H1 (cell line): ENCODE data around the gene OPN5. TPM values are rescaled to one million over a fixed set of nuclear protein-coding genes. Genes with fewer than 3 reads are reported as not detected.

Source experiments
- CTCF ChIA-PET: fragments of 300-600 bp; sonication (Branson Sonifier 250); formaldehyde crosslinking; loops from one replicate; lab custom pipeline; 2021; ENCODE audit not compliant: partially characterized antibody; lab: Charles Lee
- POLR2A ChIA-PET: fragments of 300-600 bp; sonication (Branson Sonifier 250); formaldehyde crosslinking; loops from one replicate; lab custom pipeline; 2021; ENCODE audit warnings: inconsistent platforms; ENCODE audit not compliant: partially characterized antibody; lab: Charles Lee
- DNase-seq, 2 experiments: peaks; one replicate each; pipeline versions ENCODE4 v3.0.0 to v3.0.0-alpha.2; 2010 to 2022; ENCODE audit warnings: low spot score in 2 of 2, low read depth in 1 of 2, mixed read lengths in 1 of 2
- FAIRE-seq: peaks from 2 replicates; lab custom pipeline; 2011; peaks lifted over from hg19 to GRCh38; lab: Jason Lieb, UNC
- H2AFZ ChIP-seq: 2 replicates; pipeline ENCODE4 v1.8.1; 2012; ENCODE audit warnings: low read length, inconsistent platforms
- H2AK5ac ChIP-seq: 2 replicates; pipeline ENCODE4 v1.6.1; 2013; ENCODE audit warnings: low read depth, low read length
- H2BK120ac ChIP-seq: replicated peaks from 2 replicates; pipeline ENCODE3; 2013; ENCODE audit warnings: low read depth, low read length, inconsistent platforms
- H2BK12ac ChIP-seq: 2 replicates; pipeline ENCODE4 v1.6.1; 2013; ENCODE audit warnings: low read depth, low read length
- H2BK15ac ChIP-seq: 2 replicates; pipeline ENCODE4 v1.6.1; 2013; ENCODE audit warnings: low read length
- H2BK20ac ChIP-seq: 2 replicates; pipeline ENCODE4 v1.6.1; 2013; ENCODE audit warnings: low read length
- H2BK5ac ChIP-seq: 2 replicates; pipeline ENCODE4 v1.6.1; 2013; ENCODE audit warnings: low read depth, low read length
- H3K14ac ChIP-seq: 2 replicates; pipeline ENCODE4 v1.6.1; 2013; ENCODE audit warnings: inconsistent platforms; ENCODE audit not compliant: insufficient read length
- H3K18ac ChIP-seq: 2 replicates; pipeline ENCODE4 v1.6.1; 2013; ENCODE audit warnings: low read length; ENCODE audit errors: extremely low read depth
- H3K23ac ChIP-seq: 2 replicates; pipeline ENCODE4 v1.6.1; 2013; ENCODE audit warnings: inconsistent platforms; ENCODE audit not compliant: insufficient read length
- H3K23me2 ChIP-seq: 2 replicates; pipeline ENCODE4 v1.6.1; 2013; ENCODE audit warnings: low read depth, low read length
- H3K27ac ChIP-seq: 2 replicates; pipeline ENCODE4 v1.6.1; 2011; ENCODE audit warnings: low read depth, low read length, inconsistent platforms
- H3K27me3 ChIP-seq, 4 experiments: replicated peaks in 1 of 4; 1 replicate in 1 of 4; 2 replicates in 3 of 4; pipeline versions ENCODE4 v1.6.1 to v1.8.1; 2011 to 2013; ENCODE audit warnings: low read length in 3 of 4, mild to moderate bottlenecking in 3 of 4, inconsistent platforms in 2 of 4, mixed read lengths in 2 of 4, moderate library complexity in 1 of 4; ENCODE audit not compliant: control insufficient read depth in 3 of 4, insufficient read depth in 3 of 4; ENCODE audit errors: extremely low read depth in 1 of 4
- H3K36me3 ChIP-seq, 4 experiments: 2 replicates each; pipeline versions ENCODE4 v1.6.1 to v1.8.1; 2011 to 2013; ENCODE audit warnings: mild to moderate bottlenecking in 4 of 4, low read length in 3 of 4, moderate library complexity in 2 of 4, control low read depth in 1 of 4, inconsistent platforms in 1 of 4; ENCODE audit not compliant: insufficient read depth in 4 of 4, control insufficient read depth in 2 of 4
- H3K4ac ChIP-seq: replicated peaks from 2 replicates; pipeline ENCODE3; 2013; ENCODE audit warnings: low read length, low read depth, mixed read lengths, inconsistent platforms; ENCODE audit not compliant: insufficient read length
- H3K4me1 ChIP-seq, 4 experiments: replicated peaks in 1 of 4; 1 replicate in 1 of 4; 2 replicates in 3 of 4; pipeline versions ENCODE4 v1.6.1 to v1.8.1; 2011 to 2013; ENCODE audit warnings: low read length in 3 of 4, inconsistent platforms in 2 of 4, mixed read lengths in 1 of 4; ENCODE audit not compliant: insufficient read depth in 4 of 4, control insufficient read depth in 3 of 4
- H3K4me2 ChIP-seq, 2 experiments: 2 replicates each; pipeline versions ENCODE4 v1.6.1 to v1.8.1; 2011 to 2013; ENCODE audit warnings: low read depth in 2 of 2, low read length in 2 of 2, control low read depth in 1 of 2, inconsistent platforms in 1 of 2, mild to moderate bottlenecking in 1 of 2; ENCODE audit not compliant: insufficient read depth in 1 of 2
- H3K4me3 ChIP-seq, 4 experiments: fragments of 200-600, 300-600 bp in 1 of 4; sonication (generic), shearing (Covaris generic), sonication (Bioruptor Twin) in 1 of 4; 2 replicates each; pipeline versions ENCODE4 v1.5.1 to v1.8.1; 2011 to 2016; ENCODE audit warnings: low read length in 4 of 4, low read depth in 3 of 4, control low read depth in 2 of 4, inconsistent platforms in 2 of 4, mild to moderate bottlenecking in 2 of 4, mixed read lengths in 1 of 4, moderate library complexity in 1 of 4; ENCODE audit not compliant: insufficient read depth in 2 of 4; ENCODE audit errors: extremely low read depth in 1 of 4
- H3K56ac ChIP-seq: replicated peaks from 2 replicates; pipeline ENCODE3; 2013; ENCODE audit warnings: low read depth, mild to moderate bottlenecking, mixed read lengths, low read length, inconsistent platforms; ENCODE audit not compliant: insufficient read length
- H3K79me1 ChIP-seq: 2 replicates; pipeline ENCODE4 v1.6.1; 2013; ENCODE audit warnings: low read depth, low read length, control low read depth
- H3K79me2 ChIP-seq, 2 experiments: 2 replicates each; pipeline versions ENCODE4 v1.6.1 to v1.8.1; 2012 to 2013; ENCODE audit warnings: low read length in 2 of 2, mild to moderate bottlenecking in 2 of 2, inconsistent platforms in 1 of 2; ENCODE audit not compliant: insufficient read depth in 2 of 2, control insufficient read depth in 1 of 2
- H3K9ac ChIP-seq, 4 experiments: replicated peaks in 1 of 4; 1 replicate in 1 of 4; 2 replicates in 3 of 4; pipeline versions ENCODE4 v1.6.1 to v1.8.1; 2011 to 2013; ENCODE audit warnings: low read depth in 3 of 4, low read length in 3 of 4, control low read depth in 2 of 4, mild to moderate bottlenecking in 2 of 4, moderate library complexity in 2 of 4, inconsistent platforms in 1 of 4; ENCODE audit errors: extremely low read depth in 1 of 4
- H3K9me3 ChIP-seq, 2 experiments: 2 replicates each; pipeline versions ENCODE4 v1.6.1 to v1.8.1; 2012 to 2013; ENCODE audit warnings: mild to moderate bottlenecking in 2 of 2, moderate library complexity in 2 of 2, control low read depth in 1 of 2, inconsistent platforms in 1 of 2, low read depth in 1 of 2, low read length in 1 of 2, mixed read lengths in 1 of 2; ENCODE audit not compliant: insufficient read depth in 2 of 2
- H4K20me1 ChIP-seq, 2 experiments: replicated peaks in 1 of 2; 2 replicates each; pipeline versions ENCODE3 to v1.8.1; 2011 to 2013; ENCODE audit warnings: inconsistent platforms in 2 of 2, low read length in 2 of 2, mild to moderate bottlenecking in 1 of 2; ENCODE audit not compliant: insufficient read depth in 2 of 2, control insufficient read depth in 1 of 2
- H4K5ac ChIP-seq: 2 replicates; pipeline ENCODE4 v1.6.1; 2013; ENCODE audit warnings: low read length, low read depth, mixed read lengths, inconsistent platforms; ENCODE audit not compliant: insufficient read length
- H4K8ac ChIP-seq: 2 replicates; pipeline ENCODE4 v1.8.0; 2013; ENCODE audit warnings: mild to moderate bottlenecking, moderate library complexity, low read length, inconsistent platforms; ENCODE audit not compliant: insufficient read depth; ENCODE audit errors: extremely low read depth
- H4K91ac ChIP-seq: replicated peaks from 2 replicates; pipeline ENCODE3; 2013; ENCODE audit warnings: low read length, mixed read lengths, inconsistent platforms; ENCODE audit not compliant: insufficient read length
- ASH2L ChIP-seq: fragments of 200-600, 300-600 bp; sonication (generic); IDR thresholded peaks from one replicate; pipeline ENCODE4 v1.7.1; 2017; ENCODE audit warnings: low read length
- WGBS, 2 experiments: shearing (Covaris generic) in 1 of 2; methylation state at CpG; one replicate each; pipeline versions ENCODE4 v1.1.6 to v1.1.7; 2013 to 2015; ENCODE audit warnings: low lambda C conversion rate in 2 of 2, mixed read lengths in 2 of 2, inconsistent platforms in 1 of 2, low coverage in 1 of 2, missing lambda C conversion rate in 1 of 2; ENCODE audit not compliant: insufficient replicate concordance in 2 of 2, insufficient coverage in 1 of 2, insufficient read length in 1 of 2; ENCODE audit errors: extremely low coverage in 1 of 2, missing lambda C conversion rate in 1 of 2; 5-methylcytosine and 5-hydroxymethylcytosine counted together
- polyA plus RNA-seq, 7 experiments: library from polyadenylated mRNA; depleted of rRNA in 3 of 7; stranded (reverse) in 5 of 7; unstranded in 2 of 7; fragments of >200 nt in 5 of 7; fragments of 200-250 nt in 2 of 7; gene quantifications; 1 replicate in 5 of 7; 2 replicates in 1 of 7; 4 replicates in 1 of 7; pipeline versions ENCODE4 v1.2.1 to v1.2.3, GENCODE V29; 2011 to 2013; ENCODE audit warnings: missing spikeins in 2 of 7, mixed read lengths in 2 of 7
- total RNA-seq: library from RNA; stranded (reverse); fragmentation: NEBNext Ultra II Directional; extraction: Animal tissue kit (Norgen Biotek cat#: 25700); gene quantifications from 2 replicates; pipeline ENCODE4 v1.2.1, GENCODE V29; 2021

The OPN5 gene
- total and polyA plus RNA-seq, 2 of the 8 experiments (the other 6 are each of a cell fraction or from before 2014, with no cell fraction given): not detected

GRCh38 chr6:47839645-47840044 lies 57.8 kb downstream of the OPN5 start:
- no peak overlapping the region for H4K5ac ChIP-seq
- FAIRE-seq: no peak
- TF ChIP-seq ASH2L: no peak

More at GRCh38 chr6:47839645-47840044, 57.8 kb downstream of the OPN5 start:
- Histone ChIP-seq H2AK5ac (no peak overlapping the region), H3K27me3 (no peaks in the 10 kb centered on the region; a peak in 1 of 7 replicates), H2AFZ (no peak overlapping the region), H3K4ac (no peak overlapping the region), H3K4me1 (no peaks in the 10 kb centered on the region), H3K27ac (no peak overlapping the region), H2BK12ac (no peak overlapping the region), H2BK120ac (no peak overlapping the region), H4K8ac (no peak overlapping the region), H2BK20ac (no peak overlapping the region), H3K56ac (no peak overlapping the region), H3K23me2 (no peaks in the 10 kb centered on the region), H3K79me1 (no peaks in the 10 kb centered on the region), H2BK15ac (no peak overlapping the region), H3K14ac (no peak overlapping the region), H3K4me3 (no peak overlapping the region), H3K4me2 (no peak overlapping the region), H4K20me1 (no peaks in the 10 kb centered on the region), H2BK5ac (no peak overlapping the region), H3K23ac (no peak overlapping the region), H4K91ac (no peak overlapping the region), H3K36me3 (no peaks in the 10 kb centered on the region), H3K18ac (no peak overlapping the region), H3K9me3 (no peaks in the 10 kb centered on the region), H3K79me2 (no peaks in the 10 kb centered on the region), H3K9ac (no peak overlapping the region)
- 63% methylated on average over 1 of the region's 1 CpG; no CpG with 5 or more reads in 1 of the 2 experiments for WGBS, 2 experiments
- ChIA-PET CTCF (interaction anchor here (1.0 to 1.3 kb wide), 2 partner anchors 29 to 60 kb away, joined by 3 read pairs; no protein-coding TSS in a partner anchor), POLR2A (interaction anchor here (0.7 kb wide), 1 partner anchor 290 kb away, joined by 3 read pairs; no protein-coding TSS in a partner anchor)
- DNase-seq: no peak
